ENCODE data around the gene SPATA25.

GRCh38 chr20:45917790-45918141, 30.3 kb upstream of the SPATA25 start:
- TF ChIP-seq CREB1 (IDR thresholded peaks at IDR 0.05; ENCODE audit: low read depth) (no peak), YY1 (IDR thresholded peaks at IDR 0.05; ENCODE audit: low read depth) (no peak), RAD21 (IDR thresholded peaks at IDR 0.05; ENCODE audit: low read depth) (no peak), MAX (IDR thresholded peaks at IDR 0.05) (no peak), FOXM1 (IDR thresholded peaks at IDR 0.05; ENCODE audit: borderline replicate concordance, low read depth) (no peak), TEAD4 (IDR thresholded peaks at IDR 0.05) (no peak), TAF1 (IDR thresholded peaks at IDR 0.05; ENCODE audit: low read depth) (no peak), REST (IDR thresholded peaks at IDR 0.05; ENCODE audit: low read depth) (no peak), EP300 (IDR thresholded peaks at IDR 0.05; ENCODE audit: borderline replicate concordance) (no peak), CEBPB (IDR thresholded peaks at IDR 0.05) (no peak), ZBTB7A (IDR thresholded peaks at IDR 0.05; ENCODE audit: low read depth) (no peak), NFIC (IDR thresholded peaks at IDR 0.05) (no peak), EGR1 (IDR thresholded peaks at IDR 0.05) (no peak)

Measured in Ishikawa (cell line).